Adrenal gland (tissue), 5 donors: ENCODE results near the gene TMEM120B.

Experiments
- POLR2A ChIP-seq, 2 donors: fragments of 450-650 bp; IDR thresholded peaks; one replicate each; pipeline ENCODE4 v1.6.1; 2017; ENCODE audit warnings: antibody characterized with exemption in 2 of 2, mild to moderate bottlenecking in 2 of 2, moderate library complexity in 1 of 2
- TF ChIP-seq, protein P1 (sequence below), 6 experiments: fragments of 450-650 bp in 4 of 6; fragments of 200-600 bp in 2 of 6; sonication (generic) in 1 of 6; IDR thresholded peaks; 1 replicate in 5 of 6; 2 replicates in 1 of 6; pipeline versions ENCODE4 v1.5.1 to v1.8.0; 2016 to 2021; ENCODE audit warnings: antibody characterized with exemption in 6 of 6, mild to moderate bottlenecking in 2 of 6, moderate library complexity in 1 of 6
- donor health status: DM: no; HTN: no; CAD: no.

GRCh38 chr12:121764808-121765207, 52.3 kb downstream of the TMEM120B start:
- TF ChIP-seq, protein P1, sequence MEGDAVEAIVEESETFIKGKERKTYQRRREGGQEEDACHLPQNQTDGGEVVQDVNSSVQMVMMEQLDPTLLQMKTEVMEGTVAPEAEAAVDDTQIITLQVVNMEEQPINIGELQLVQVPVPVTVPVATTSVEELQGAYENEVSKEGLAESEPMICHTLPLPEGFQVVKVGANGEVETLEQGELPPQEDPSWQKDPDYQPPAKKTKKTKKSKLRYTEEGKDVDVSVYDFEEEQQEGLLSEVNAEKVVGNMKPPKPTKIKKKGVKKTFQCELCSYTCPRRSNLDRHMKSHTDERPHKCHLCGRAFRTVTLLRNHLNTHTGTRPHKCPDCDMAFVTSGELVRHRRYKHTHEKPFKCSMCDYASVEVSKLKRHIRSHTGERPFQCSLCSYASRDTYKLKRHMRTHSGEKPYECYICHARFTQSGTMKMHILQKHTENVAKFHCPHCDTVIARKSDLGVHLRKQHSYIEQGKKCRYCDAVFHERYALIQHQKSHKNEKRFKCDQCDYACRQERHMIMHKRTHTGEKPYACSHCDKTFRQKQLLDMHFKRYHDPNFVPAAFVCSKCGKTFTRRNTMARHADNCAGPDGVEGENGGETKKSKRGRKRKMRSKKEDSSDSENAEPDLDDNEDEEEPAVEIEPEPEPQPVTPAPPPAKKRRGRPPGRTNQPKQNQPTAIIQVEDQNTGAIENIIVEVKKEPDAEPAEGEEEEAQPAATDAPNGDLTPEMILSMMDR (IDR thresholded peaks at IDR 0.05) = no peak
- no peak for TF ChIP-seq POLR2A (IDR thresholded peaks at IDR 0.05)
